Muscle layer of duodenum (tissue), 2 donors: ENCODE measurements around the gene FNDC10.
A peak's percentile ranks its signal among the peaks of the same experiment; 100 is the strongest.

ENCODE experiments used
- H3K27ac ChIP-seq: one replicate; pipeline ENCODE4 v1.7.0; 2013; ENCODE audit warnings: mild to moderate bottlenecking, low read length
- H3K27me3 ChIP-seq: one replicate; pipeline ENCODE4 v1.7.0; 2013; ENCODE audit warnings: low read depth, mild to moderate bottlenecking, control low read depth, low read length
- H3K36me3 ChIP-seq, 2 donors: one replicate each; pipeline ENCODE4 v1.7.0; 2013; ENCODE audit warnings: low read length in 2 of 2, control low read depth in 1 of 2, mild to moderate bottlenecking in 1 of 2; ENCODE audit not compliant: insufficient read depth in 2 of 2, control insufficient read depth in 1 of 2
- H3K4me1 ChIP-seq, 2 donors: one replicate each; pipeline ENCODE4 v1.7.0; 2013; ENCODE audit warnings: low read length in 2 of 2, mild to moderate bottlenecking in 2 of 2, control low read depth in 1 of 2, moderate library complexity in 1 of 2; ENCODE audit not compliant: insufficient read depth in 2 of 2, control insufficient read depth in 1 of 2
- H3K4me3 ChIP-seq, 2 donors: one replicate each; pipeline ENCODE4 v1.7.0; 2013; ENCODE audit warnings: low read length in 2 of 2, low read depth in 1 of 2, mild to moderate bottlenecking in 1 of 2
- H3K9me3 ChIP-seq, 2 donors: one replicate each; pipeline ENCODE4 v1.7.0; 2013; ENCODE audit warnings: low read length in 2 of 2, control low read depth in 1 of 2, mild to moderate bottlenecking in 1 of 2; ENCODE audit not compliant: control insufficient read depth in 1 of 2
- donor health status: healthy.

FNDC10 gene

DNA sequence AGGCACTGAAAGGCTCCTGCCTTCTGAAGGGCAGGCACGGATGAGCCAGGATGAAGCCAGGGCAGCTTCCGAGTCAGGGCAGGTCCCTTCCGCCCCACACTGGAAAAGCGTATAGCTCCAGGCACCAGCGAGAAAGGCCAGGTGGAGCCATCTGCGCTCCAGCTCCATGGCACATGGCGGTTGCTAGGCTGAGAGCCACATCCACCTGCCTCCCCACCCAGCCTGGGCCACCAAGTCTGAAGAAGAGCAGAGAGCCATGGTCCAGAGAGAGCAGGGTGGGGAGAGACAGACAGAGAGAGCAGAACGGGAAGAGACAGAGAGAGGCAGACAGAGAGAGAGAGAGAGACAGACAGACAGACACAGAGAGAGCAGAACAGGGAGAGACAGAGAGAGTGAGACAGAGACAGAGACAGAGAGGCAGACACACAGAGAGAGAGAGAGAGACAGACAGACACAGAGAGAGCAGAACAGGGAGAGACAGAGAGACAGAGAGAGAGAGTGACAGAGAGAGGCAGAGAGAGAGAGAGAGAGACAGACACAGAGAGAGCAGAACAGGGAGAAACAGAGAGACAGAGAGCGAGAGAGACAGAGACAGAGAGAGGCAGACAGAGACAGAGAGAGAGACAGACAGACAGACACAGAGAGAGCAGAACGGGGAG lies 5.2 kb downstream of the FNDC10 start:
- no peaks in the 10 kb centered on the region for H3K36me3 ChIP-seq
- H3K27me3 ChIP-seq: peaks cover 17% of the 10 kb centered on the region
- H3K4me1 ChIP-seq: peaks cover 0 to 14% of the 10 kb centered on the region in 2 donors
- no peak overlapping the region for H3K4me3 ChIP-seq
- no peak overlapping the region for H3K27ac ChIP-seq
- no peaks in the 10 kb centered on the region for H3K9me3 ChIP-seq

DNA sequence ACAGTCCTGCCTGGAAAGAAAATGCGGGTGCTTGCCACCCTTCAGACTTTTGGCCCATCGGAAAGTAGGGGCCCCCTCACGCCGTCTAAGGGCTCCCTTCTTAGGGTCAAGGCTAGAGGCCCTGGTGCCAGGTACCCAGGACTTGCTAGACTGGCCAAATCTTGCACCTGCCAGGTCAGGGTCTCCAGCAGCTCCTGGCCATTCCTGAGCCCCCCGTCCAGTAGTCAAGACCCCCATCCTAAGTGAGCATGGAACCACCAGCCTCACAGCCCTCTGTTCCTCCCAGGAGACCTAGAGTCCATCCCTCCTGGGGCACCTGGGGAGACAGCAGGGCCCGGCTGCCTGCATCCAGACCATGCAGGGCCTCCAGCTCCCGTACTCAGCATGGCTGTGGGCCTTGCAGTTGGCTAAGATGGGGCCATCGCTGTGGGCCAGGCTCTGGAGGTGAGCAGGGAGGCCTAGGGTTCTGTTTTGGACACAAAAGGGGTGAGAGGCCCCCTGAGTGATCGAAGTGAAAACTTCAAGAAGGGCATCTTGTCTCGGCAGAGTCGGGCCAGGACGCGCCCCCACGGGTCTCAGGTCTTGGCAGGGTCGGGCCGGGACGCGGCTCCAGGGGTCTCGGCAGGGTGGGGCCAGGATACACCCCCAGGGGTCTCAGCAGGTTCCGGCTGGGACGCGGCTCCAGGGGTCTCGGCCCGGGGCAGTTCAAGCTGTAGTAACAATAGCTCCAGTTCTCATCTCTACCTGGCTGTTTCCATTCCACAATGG lies 5.9 kb downstream of the FNDC10 start:
- H3K27me3 ChIP-seq: peaks cover 16% of the 10 kb centered on the region
- H3K9me3 ChIP-seq: no peaks in the 10 kb centered on the region
- peaks cover 0 to 8% of the 10 kb centered on the region in 2 donors for H3K4me1 ChIP-seq
- H3K36me3 ChIP-seq: no peaks in the 10 kb centered on the region
- no peak overlapping the region for H3K27ac ChIP-seq
- no peak overlapping the region for H3K4me3 ChIP-seq

DNA sequence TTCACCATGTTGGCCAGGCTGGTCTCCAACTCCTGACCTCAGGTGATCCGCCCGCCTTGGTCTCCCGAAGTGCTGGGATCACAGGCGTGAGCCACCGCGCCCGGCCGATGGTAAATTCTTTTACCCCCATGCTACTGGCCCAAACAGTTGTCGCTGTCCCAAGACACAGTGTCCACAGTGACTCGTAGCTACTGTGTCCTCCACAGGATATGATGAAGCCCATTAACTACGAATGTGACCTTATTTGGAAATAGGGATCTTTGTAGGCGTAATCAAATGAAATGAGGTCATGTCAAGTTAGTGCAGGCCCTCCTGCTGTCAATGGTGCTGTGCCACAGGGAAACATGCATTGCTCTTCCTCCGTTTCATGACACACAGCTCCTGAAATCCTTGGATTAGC lies 8.5 kb downstream of the FNDC10 start:
- H3K27ac ChIP-seq: no peak overlapping the region
- H3K4me1 ChIP-seq: no peaks in the 10 kb centered on the region
- H3K9me3 ChIP-seq: no peaks in the 10 kb centered on the region
- H3K36me3 ChIP-seq: no peaks in the 10 kb centered on the region
- H3K27me3 ChIP-seq: peaks cover 4% of the 10 kb centered on the region
- no peak overlapping the region for H3K4me3 ChIP-seq

DNA sequence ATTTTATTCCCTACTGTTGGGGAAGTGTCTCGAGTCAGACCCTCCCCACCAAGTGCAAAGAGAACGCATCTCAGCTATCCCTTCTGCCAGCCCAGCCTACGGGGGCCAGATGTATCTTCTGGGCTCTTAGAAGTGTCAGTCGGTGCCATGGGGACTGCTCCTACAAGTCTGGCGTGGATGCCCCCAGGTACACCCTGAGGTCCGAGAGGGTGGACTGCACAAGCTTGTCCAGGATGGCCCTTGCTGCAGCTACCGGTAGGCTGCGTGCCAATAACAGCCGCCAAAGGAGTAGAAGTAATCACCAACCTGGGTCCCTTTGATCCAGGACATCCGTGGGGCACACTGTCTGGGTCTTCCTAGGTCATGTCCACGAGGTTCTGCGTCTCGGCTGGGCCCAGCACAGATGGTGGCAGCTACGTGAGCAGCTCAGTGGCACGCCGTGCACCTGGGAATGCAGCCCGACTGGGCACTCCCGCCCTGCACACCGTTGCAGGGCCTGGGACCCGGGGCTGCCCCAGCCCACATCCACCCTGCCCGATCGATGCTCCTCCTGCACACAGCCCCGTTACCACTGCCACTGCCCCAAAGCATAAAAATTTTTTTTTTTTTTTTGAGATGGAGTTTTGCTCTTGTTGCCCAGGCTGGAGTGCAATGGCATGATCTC lies 16.5 kb downstream of the FNDC10 start:
- H3K27me3 ChIP-seq: no peaks in the 10 kb centered on the region

DNA sequence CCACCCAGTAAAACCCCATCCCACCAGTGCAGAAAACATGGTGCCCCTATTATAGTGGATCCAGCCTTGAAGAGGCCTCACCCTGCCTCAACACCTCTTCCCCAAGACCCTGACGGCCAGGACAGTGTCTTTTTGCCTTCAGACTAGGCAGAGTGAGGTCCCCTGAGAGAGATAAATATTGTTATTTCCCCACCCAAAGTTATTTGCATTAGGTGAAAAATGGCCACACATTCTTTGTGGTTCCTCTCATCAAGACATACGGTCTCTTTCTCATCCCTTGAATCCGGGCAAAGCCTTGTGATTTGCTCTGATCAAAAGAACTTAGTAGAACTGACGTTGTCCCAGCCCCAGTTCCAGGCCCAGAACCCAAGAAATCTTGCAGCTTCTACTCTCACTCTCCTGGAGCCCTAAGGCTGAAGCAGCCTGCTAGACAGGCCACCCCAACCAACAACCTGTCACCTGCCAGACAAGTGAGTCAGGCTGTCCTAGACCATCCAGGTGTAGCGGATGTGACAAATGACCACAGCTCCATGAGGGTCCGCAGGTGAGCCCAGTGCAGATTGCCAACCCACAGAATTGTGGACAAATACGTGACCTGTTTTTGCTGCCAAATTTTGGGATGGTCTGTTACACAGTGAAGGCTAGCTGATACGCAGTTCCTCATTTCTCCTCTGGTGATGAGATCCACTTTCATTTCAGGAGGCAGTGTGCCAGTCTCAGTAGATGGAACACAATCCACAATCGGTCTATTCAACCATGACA lies 17.2 kb downstream of the FNDC10 start:
- no peak overlapping the region for H3K27ac ChIP-seq
- H3K4me3 ChIP-seq: no peak overlapping the region
- no peaks in the 10 kb centered on the region for H3K4me1 ChIP-seq
- no peaks in the 10 kb centered on the region for H3K27me3 ChIP-seq
- no peaks in the 10 kb centered on the region for H3K36me3 ChIP-seq
- H3K9me3 ChIP-seq: no peaks in the 10 kb centered on the region

More for the DNA sequence above, 16.5 kb downstream of the FNDC10 start:
- Histone ChIP-seq H3K27ac (no peak overlapping the region), H3K9me3 (no peaks in the 10 kb centered on the region), H3K4me1 (no peaks in the 10 kb centered on the region), H3K4me3 (no peak overlapping the region), H3K36me3 (no peaks in the 10 kb centered on the region)

DNA sequence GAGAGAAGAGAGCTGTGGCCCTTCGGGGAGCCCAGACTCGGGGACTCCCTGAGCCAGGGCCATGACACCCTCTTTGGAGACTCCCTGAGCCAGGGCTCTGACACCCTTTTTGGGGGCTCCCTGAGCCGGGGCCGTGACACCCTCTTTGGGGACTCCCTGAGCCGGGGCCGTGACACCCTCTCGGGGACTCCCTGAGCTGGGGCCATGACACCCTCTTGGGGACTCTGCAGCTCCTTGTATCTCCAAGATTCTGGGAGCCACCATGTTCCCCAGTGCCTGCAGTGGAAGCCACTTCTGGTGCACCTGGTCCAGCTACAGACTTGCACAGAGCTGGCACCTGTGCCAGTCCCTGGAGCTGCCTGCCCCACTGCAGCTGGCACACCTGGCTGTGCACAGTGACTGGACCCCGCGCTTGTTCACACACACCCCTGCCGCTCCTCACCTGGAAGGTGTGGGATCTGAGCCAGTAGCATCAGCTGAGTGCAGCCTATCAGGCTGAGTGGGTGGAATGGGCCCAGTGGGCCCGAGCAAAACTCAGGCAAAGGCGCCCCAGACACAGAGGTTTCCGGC lies 21.5 kb downstream of the FNDC10 start:
- Histone ChIP-seq H3K27ac (no peak overlapping the region), H3K4me1 (peaks cover 2 to 3% of the 10 kb centered on the region in 2 donors), H3K4me3 (no peak overlapping the region), H3K36me3 (peaks cover 0 to 5% of the 10 kb centered on the region in 2 donors), H3K27me3 (no peaks in the 10 kb centered on the region), H3K9me3 (no peaks in the 10 kb centered on the region)

DNA sequence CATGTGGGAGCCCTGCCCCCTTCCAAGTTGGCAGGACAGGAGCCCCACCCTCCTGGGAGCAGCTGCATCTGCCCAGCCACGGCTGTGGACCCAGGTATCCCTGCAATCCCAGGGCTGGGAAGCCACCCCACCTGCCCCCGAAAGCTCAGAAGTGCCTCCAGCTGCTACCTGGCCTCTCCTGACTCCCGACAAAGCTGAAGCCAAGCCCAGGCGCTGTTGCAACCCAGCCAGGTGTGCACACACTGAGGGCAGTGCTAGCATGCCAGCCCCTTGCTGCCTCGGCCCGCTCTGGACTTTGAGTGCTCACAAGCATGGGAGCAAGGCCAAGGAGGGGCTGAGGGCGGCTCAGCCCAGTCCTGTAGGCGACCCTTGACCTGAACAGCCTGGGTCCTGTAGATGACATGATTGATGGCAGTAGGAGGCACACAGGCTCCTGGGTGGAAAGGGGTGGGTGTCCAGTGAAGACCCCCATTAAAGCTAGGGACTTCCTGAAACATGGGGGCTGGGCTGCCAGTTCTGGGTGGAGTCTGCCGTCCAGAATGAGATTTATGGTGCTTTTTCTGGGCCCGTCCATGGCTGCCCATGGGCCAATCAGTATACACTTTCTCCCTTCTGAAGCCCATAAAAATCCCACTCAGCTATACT lies 22.4 kb downstream of the FNDC10 start:
- Histone ChIP-seq H3K27me3 (no peaks in the 10 kb centered on the region), H3K27ac (no peak overlapping the region), H3K9me3 (no peaks in the 10 kb centered on the region), H3K36me3 (peaks cover 0 to 5% of the 10 kb centered on the region in 2 donors), H3K4me1 (peaks cover 3 to 13% of the 10 kb centered on the region in 2 donors), H3K4me3 (no peak overlapping the region)

DNA sequence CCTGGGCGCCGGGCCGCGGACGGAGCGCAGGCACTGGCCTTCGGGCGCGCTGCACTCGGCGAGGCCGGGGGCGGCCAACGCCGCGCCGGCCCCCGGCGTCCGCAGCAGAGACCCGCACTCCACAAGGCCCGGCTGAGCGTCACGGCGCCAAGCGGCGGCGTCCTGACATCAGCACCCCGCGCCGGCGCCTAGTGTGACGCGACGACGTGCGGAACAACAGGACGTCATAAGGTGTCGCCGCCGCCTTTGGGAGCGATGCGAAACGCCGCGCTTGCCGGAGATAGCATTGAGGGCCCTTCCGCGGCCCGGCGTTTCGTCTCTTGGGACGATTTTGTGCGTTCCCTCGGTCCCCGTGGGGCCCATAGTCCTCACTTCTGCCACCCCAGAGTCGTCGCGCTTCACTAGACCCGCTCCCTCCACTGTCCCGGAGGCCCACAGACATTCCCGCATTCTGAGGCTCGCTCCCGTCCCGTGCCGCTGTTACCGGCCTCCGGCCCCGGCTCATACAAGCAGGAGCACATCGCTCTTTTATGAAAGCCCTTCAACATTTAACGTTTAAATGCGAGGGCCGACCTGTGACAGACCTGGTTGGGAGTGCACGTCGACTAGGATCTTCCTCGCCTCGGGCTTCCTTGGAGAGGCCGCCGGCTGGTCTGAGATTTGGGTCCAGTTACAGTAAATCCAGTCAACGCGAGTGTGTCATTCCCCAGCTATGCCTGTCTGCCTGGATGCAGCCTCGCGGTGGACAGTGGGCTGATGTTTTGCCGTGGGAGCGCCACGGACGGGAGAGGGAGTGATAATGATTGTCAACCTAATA lies 25.0 kb downstream of the FNDC10 start, which contains the start of gene SSU72:
Gene SSU72, minus strand, starts transcription at position 143 of the 817 bp plus-strand sequence. CDS start 306 bp downstream, outside the sequence.
- Histone ChIP-seq H3K4me3 (peak within 1 kb of the TSS; percentile 95 to 97), H3K36me3 (peaks cover 2 to 13% of the 10 kb centered on the region in 2 donors), H3K4me1 (peaks cover 3 to 24% of the 10 kb centered on the region in 2 donors), H3K27me3 (no peaks in the 10 kb centered on the region), H3K27ac (peak within 1 kb of the TSS; percentile 100), H3K9me3 (no peaks in the 10 kb centered on the region)

DNA sequence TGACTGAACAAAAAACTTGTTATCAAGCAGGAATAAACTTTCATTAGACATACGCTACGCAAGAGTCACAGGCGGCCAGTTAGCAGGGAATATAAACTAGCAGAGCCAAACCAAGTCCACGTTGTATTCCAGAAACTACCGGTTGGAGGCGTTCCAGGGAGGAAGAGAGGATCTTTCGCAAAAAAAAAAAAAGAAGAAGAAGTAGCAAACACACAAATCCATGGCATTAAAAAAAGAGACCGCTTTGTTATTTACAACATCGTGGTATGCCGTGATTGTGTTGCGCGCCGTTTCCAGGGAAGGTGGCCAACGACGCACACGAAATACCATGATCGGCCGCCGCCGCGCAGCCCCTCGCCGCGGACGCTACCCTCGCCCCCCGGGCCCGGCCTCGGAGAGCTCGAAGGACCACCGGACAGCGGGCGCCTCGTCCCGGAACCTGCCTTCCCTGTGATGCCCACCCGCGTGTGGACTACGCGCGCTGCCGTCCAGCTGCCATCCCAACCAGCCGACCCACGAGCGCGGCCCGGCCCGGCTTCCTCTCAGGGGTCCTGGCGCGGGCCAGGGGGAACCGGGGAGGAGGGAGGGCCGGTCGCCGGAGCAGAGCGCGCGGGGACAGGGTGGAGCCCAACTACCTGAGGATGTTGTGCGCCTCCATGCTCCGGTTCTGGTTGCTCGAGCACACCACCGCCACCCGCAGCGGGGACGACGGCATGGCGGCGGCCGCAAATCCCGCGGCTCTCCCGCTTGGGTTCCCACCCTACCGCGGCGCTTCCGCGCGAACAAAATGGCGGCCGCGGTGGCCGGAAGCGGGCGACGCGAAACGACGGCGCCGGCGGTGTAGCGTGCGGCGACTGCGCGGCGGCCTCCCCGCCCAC lies 25.9 kb downstream of the FNDC10 start:
- peak overlapping the region; percentile 100 for H3K27ac ChIP-seq
- H3K9me3 ChIP-seq: no peaks in the 10 kb centered on the region
- H3K4me1 ChIP-seq: peaks cover 3 to 32% of the 10 kb centered on the region in 2 donors
- peaks cover 9 to 15% of the 10 kb centered on the region in 2 donors for H3K36me3 ChIP-seq
- H3K27me3 ChIP-seq: no peaks in the 10 kb centered on the region
- peak overlapping the region; percentile 85 to 97 for H3K4me3 ChIP-seq
